Measurements from ENCODE around the gene PITHD1. TPM values are rescaled to one million over a fixed set of nuclear protein-coding genes. Genes with fewer than 3 reads are reported as not detected.
"Not testable (repeated sequence)": the region's sequence is repeated elsewhere in the genome, so short reads cannot be mapped to it uniquely, and the experiment has no call there.

The PITHD1 gene, protein sequence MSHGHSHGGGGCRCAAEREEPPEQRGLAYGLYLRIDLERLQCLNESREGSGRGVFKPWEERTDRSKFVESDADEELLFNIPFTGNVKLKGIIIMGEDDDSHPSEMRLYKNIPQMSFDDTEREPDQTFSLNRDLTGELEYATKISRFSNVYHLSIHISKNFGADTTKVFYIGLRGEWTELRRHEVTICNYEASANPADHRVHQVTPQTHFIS
- total RNA-seq (2014; rRNA removed; shearing (Covaris generic)): 42.3 and 47.0 TPM in 2 replicates

DNA sequence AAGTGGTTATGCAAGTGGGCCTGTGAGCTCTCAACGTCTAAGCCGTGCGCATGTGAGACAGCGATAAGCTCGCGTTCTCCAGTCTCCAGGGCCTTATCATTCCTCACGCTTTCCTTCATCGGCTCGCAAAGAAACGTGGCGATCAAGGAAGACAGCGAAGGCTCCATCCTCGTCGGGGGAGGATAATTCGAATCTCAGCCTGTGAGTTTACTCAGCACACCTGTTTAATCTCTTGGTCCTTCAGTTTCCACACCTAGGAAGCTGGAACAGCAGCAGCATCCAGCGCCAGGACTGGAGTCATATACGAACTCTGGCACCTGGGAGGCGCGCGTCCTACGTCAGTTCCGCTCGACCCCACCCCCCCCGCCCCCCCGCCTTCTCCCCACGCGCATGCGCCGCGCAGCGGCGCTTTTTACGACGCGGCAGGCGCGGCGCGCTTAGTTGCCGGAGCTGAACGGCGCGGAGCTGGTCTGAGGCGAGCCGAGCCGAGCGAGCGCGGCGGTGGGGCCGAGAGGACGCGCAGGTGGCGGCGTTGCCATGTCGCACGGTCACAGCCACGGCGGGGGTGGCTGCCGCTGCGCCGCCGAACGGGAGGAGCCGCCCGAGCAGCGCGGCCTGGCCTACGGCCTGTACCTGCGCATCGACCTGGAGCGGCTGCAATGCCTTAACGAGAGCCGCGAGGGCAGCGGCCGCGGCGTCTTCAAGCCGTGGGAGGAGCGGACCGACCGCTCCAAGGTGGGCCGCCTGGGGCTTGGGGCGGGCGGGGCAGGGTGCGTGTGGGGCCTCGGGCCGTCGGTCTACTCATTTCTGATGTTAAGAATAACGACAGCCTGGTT is at the start of gene PITHD1:
Gene PITHD1 (plus strand): TSS at position 440 of the 836 bp plus-strand sequence. CDS start 98 bp downstream, at position 538.
- peak; percentile 80 for DNase-seq (ENCODE audit: low read depth)

DNA sequence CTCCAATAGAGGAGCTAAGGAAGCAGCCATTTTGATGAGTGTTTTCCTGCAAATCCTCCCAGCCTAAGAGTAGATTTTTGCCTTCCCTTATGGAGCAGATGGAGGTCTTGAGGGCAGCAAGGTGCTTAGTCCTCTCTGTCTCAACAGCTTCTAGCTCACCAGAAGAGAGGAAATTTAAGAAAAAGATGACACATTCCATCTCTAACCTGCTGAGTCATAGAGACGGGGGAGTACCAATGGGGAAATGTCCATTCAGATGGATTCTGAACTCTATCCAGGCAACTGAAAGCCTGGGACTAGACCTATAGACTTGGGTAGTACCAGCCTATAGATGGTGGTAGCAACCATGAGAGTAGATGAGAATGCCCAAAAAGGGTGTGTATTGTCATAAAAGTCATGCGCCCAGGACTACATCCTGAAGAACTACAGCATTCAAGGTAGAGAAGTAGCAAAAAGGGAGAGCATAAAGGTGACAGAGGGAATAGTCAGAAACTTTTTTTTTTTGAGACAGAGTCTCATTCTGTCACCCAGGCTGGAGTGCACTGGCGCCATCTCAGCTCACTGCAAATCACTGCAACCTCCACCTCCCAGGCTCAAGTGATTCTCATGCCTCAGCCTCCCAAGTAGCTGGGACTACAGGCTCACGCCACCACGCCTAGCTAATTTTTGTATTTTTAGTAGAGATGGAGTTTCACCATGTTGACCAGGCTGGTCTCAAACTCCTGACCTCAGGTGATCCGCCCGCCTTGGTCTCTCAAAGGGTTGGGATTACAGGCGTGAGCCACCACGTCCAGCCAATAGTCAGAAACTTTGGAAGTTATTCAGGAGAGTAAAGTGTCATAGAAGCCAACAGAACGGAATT is 45.6 kb upstream of the PITHD1 start:
- peak; percentile 58 for DNase-seq (ENCODE audit: low read depth)

DNA sequence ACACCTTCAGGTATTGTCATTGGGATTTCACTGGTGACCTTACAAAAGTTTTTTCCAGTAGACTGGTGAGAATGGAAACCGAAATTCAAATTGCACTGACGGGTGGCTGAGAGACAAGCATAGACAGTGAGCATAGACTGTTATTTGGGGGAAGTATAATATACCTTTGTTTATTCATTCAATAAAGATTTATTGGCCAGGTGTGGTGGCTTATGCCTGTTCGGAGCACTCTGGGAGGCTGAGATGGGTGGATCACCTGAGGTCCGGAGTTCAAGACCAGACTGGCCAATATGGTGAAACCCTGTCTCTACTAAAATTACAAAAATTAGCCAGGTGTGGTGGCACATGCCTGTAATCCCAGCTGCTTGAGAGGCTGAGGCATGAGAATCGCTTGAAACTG is 44.9 kb upstream of the PITHD1 start:
- not testable (repeated sequence) for DNase-seq (ENCODE audit: low read depth)

DNA sequence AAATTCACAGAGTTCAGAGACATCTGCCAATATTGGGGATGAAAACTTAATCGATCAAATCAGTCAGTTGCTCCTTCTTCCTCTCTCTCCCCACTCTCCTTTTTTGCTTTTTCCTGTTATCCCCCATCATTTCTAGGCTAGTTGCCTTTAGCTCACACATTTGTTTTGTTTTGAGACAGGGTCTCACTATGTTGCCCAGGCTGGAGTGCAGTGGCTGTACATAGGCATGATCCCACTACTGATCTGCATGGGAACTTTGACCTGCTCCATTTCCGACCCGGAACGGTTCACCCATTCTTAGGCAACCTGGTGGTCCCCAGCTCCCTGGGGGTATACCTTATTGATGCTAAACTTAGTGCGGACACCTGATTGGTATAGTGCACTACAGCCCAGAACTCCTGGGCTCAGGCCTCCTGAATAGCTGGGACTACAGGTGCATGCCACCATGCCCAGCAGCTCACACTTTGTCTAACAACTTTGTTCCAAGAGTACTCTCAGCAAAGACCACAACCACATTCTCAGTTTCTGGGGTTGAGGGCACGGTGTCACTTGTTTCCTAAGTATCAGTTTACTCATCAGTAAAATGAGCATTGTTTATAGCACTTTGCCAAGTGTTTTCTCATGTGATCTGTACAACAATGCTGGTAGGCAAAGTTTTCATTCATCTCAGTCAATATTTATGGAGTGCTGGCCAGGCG is 41.6 kb upstream of the PITHD1 start:
- no peak for DNase-seq (ENCODE audit: low read depth)

DNA sequence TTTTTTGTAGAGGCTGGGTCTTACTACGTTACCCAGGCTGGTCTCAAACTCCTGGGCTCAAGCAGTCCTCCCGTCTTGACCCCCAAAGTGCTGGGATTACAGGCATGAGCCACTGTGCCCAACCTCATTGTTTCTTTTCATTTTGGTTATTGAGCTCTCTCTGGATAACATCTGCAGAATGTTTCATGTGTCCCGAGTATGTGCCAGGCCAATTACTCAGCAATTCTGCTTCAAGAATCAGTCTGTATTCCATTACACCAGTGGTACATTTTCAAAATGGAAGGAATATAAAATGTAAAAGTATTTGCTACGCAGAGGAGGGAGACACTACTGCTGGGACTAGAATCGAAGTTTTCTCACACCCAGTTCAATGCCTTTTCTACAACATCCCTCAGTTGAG is 36.6 kb upstream of the PITHD1 start:
- DNase-seq (ENCODE audit: low read depth): no peak

DNA sequence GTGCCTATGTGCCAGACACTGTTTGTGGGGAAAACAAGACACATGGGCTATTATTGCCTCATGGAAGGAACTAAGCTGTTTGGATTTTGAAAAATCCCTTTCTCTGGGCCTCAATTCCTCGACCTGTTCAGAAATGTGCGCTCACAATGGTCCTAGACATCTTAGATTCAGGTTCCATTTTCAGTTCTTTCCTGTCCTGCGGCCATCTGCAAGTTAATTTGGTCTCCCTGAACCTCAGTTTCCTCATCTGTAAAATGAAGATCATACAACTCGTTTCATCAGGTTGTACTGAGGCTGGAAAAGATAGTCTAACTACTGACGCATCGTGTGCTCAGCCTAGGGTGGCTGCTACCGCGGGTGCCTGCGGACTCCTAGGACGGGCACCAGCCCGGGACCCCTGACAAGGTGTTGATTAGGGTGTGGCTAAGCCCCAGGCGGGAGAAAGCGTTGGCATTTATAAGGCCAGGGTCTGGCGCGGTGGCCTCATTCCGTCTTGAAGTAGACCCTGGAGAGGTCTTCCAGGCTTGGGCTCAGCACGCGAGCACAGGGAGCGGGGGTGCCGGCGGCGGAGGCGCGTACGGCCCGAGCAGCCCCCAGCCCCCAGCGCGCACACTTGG is 35.4 kb upstream of the PITHD1 start:
- DNase-seq (ENCODE audit: low read depth): no peak

DNA sequence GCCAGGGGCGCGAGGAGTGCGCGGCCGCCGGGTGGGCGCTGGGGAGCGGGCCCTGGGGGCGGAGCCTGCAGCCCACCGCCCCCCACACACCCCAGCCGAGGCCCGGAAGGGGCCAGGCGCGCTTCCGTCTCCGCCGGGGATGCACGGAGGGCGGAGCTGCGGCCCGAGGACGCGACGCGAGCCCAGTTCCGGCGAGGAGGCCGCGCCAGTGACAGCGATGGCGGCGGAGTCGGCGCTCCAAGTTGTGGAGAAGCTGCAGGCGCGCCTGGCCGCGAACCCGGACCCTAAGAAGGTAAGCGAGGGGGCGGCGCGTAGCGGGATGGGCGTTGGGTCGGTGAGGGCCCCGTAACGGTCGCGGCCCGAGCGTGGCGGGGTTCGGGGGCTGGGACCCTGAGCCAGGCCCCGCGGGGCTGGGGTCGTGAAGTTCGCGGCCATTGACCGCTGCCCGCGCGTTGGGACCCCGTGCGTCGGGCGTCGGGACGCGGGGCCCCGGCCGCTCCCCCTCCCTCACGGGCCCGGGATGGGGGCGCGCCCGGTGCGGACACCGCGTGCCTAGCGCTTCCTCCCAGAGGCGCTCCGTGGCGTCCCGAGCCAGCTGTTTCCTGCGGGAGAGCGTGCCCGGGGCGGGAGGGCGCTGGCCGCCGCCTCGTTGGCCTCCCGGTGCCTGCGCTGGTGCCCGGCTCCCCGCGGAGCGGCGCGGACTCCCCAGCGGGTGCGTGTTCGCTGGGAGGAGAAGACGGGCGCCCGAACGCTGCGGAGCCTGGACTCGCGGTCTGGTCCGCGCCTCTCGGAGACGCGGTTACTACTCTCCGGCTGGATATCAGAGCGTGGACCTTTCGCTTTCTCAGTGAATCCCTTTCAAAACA is 34.7 kb upstream of the PITHD1 start, which contains the start of gene ELOA:
Gene ELOA (plus strand): TSS at position 185 of the 866 bp plus-strand sequence. CDS start 33 bp downstream, at position 218.
- DNase-seq (ENCODE audit: low read depth): peak; percentile 67

DNA sequence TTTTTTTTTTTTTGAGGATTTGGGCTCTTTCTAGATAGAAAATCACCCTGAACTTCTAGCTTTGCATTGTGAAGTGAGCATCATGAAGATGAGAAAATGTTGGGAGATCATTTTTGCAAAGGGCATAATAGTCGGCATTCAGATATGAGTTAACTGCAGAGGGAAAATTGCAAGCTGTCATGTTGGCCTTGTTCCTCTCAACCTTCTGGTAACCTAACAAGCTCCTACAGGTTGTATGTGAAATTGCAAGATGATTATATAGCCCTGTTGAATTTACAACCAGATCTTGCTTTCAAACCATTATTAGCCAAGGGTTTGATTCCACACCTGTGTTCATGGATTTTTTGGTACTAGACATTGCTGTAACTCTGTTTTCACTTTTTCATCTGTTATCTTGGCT is 32.7 kb upstream of the PITHD1 start:
- peak; percentile 47 for DNase-seq (ENCODE audit: low read depth)

DNA sequence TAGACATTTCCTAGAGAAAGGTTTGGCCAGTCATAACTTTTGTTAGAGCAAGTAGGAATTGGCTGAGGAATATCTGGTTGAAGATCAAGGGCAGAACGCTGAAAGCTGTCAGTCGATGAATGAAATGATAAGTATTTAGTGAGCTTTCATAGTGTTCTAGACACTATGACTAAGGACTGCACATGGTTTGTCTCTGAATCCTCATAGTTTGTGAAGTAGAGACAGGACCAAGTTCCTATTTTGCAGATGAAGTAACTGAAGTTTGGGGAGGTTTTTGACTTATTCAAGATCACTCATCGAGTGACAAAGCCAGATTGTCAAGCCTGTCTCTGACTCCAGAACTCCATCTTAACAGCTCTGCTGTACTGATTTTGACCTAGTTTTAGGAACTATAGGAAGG is 30.2 kb upstream of the PITHD1 start:
- no peak for DNase-seq (ENCODE audit: low read depth)

DNA sequence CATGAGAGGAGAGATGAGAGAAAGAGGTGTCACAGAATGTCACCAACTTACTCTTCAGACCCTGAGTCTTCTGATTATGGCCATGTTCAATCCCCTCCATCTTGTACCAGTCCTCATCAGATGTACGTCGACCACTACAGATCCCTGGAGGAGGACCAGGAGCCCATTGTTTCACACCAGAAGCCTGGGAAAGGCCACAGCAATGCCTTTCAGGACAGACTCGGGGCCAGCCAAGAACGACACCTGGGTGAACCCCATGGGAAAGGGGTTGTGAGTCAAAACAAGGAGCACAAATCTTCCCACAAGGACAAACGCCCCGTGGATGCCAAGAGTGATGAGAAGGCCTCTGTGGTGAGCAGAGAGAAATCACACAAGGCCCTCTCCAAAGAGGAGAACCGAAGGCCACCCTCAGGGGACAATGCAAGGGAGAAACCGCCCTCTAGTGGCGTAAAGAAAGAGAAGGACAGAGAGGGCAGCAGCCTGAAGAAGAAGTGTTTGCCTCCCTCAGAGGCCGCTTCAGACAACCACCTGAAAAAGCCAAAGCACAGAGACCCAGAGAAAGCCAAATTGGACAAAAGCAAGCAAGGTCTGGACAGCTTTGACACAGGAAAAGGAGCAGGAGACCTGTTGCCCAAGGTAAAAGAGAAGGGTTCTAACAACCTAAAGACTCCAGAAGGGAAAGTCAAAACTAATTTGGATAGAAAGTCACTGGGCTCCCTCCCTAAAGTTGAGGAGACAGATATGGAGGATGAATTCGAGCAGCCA is 27.0 kb upstream of the PITHD1 start:
- peak; percentile 56 for DNase-seq (ENCODE audit: low read depth)

DNA sequence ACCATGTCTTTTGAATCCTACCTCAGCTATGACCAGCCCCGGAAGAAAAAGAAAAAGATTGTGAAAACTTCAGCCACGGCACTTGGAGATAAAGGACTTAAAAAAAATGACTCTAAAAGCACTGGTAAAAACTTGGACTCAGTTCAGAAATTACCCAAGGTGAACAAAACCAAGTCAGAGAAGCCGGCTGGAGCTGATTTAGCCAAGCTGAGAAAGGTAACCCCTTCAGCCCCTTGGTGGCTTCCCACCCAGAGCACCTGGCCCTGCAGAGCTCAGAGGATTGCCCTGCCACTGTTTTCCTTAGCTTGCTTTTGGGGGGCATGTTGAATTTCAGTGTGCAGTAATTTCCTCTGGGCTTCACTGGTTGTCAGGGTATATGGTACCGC is 26.4 kb upstream of the PITHD1 start:
- DNase-seq (ENCODE audit: low read depth): no peak

DNA sequence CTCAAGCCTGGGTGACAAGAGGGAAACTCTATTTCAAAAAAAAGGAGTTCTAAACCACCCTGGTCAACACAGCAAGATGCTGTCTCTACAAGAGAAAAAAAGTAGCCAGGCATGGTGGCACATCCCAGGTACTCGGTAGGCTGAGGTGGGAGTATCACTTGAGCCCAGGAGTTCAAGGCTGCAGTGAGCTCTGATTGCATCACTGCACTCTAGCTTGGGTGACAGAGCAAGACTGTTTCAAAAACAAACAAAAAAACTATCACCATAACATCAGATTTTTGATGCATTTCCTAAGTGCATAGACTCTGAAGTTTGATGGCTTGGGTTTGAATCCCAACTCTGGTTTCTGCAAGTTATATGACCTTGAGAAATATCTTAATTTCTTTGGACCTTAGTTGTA is 25.3 kb upstream of the PITHD1 start:
- DNase-seq (ENCODE audit: low read depth): no peak

DNA sequence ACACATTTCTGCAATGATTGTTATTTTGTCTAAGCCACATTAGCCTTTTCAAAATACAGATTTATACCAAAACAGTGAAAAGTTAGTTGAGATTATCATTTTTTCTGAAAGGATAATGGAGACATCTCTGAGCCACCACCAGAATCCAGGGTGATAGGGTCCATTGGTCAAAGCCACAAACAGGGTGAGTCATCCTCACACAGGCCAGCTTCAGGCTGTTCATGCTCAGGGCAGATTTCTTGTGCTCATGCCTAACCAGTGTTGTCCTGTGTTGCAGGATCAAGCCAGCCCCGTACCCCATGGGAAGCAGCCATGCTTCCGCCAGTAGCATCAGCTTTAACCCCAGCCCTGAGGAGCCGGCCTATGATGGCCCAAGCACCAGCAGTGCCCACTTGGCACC is 21.5 kb upstream of the PITHD1 start:
- DNase-seq (ENCODE audit: low read depth): peak; percentile 79

DNA sequence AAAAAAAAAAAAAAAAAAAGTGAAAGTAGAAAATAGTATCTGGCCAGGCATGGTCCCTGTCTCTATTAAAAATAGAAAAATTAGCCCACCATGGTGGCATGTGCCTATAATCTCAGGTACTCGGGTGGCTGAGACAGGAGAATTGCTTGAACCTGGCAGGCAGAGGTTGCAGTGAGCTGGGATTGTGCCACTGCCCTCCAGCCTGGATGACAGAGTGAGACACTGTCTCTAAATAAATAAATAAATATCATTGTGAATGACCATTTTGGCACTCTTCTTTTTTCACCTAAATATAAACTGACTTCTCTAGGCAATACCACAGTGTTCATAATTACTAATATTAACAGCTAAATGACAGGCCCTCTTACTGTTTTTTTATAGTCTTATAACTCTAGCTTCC is 20.4 kb upstream of the PITHD1 start:
- no peak for DNase-seq (ENCODE audit: low read depth)

DNA sequence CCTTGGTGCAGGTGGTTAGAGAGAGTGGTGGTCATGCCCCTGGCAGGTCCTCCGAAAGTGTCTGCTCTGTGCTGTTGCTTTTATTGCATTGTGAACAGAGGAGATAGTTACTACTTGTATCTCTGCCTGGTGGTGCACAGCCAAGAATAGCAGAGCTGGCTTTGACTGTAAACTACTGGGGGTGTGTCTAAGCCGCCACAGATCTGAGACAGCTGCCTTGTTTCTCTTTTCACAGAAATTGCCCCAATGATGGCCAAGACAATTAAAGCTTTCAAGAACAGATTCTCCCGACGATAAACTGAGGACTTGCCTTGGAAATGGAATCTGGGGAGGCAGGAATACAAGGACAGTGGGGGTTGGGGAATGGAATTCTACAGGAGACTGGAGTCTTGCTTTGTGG is 18.9 kb upstream of the PITHD1 start:
- DNase-seq (ENCODE audit: low read depth): no peak

DNA sequence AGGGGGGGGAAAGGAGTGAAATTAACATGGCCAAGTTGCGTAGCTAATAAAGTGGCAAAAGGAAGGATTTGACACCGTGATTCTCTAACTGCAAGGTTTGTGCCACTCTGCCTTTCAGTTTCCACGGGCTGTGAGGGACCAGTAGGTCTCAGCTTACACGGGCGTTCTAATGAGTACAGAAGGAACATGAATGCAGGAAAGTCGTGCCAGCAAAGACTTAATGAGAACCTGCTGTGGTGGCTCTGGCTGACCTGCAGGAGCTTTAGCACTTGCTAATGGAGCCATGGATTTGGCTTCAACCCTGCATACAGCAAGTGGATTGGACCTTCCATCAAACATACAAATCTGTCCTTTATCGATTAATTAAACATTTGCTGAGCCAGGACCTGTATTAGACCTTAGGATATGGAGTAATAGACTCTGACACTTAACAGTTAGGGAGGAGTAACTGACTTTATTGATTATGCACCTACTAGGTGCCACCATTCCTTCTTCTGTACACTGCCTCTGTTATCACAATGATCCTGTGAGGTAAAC is 15.1 kb upstream of the PITHD1 start:
- no peak for DNase-seq (ENCODE audit: low read depth)

DNA sequence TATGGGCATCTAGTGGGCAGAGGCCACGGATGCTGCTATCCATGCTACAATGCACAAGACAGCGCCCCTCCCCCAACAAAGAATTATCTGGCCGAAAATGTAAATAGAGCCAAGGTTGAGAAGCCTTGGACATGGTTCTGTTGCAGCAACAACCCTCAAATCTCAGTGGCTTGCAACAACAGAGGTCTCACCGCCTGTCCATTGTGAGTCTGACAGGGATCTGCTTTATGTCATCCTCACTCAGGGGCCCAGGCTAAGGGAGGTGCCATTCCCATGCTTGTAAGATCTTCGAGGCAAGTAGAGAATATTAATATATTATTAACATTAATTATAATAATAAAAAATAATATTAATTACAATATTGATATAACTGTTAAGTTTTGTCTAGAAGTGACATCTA is 9.5 kb upstream of the PITHD1 start:
- no peak for DNase-seq (ENCODE audit: low read depth)

DNA sequence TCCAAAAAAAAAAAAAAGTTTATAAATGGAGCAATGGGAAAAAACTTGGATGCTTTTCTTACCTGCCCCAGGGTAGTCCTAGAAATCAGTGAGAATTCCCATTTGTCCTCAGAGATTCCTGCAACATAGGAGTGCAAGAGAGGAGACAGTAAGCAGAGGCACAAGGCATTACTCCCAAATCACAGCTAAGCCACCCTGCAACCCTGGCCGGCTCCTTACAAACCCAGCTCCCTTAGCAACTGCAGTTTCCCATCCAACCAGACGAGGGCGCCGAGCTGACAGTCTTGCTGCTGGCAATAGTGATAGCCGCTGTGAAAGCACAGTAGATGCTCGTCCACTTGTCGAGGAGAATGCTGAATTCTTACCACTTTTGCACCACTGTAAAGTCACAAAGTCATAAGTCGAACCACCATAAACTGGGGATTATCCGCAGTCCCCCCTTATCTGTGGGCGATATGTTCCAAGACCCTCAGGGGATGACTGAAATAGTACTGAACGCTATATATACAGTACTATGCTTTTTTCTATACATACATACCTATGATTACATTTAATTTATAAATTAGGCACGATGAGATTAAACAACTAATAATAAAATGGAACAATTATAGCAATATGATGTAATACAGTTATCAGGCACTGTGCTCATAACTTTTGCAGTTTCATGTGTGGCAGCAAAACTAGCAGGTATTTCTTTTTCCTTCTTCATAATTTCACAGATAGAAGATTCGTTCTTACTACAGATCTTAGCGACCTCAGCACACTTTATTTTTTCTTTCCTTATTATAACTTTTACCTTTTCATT is 6.0 kb upstream of the PITHD1 start:
- DNase-seq (ENCODE audit: low read depth): peak; percentile 78
